IPS DF 6.9 (cell line): Measurements from ENCODE around the gene LILRB2.
"Not testable (repeated sequence)": the region's sequence is repeated elsewhere in the genome, so short reads cannot be mapped to it uniquely, and the experiment has no call there.

ENCODE experiments used
- DNase-seq: peaks from one replicate; pipeline ENCODE4 v3.0.0-alpha.2; 2013; ENCODE audit warnings: low read depth, low spot score
- H3K27ac ChIP-seq: one replicate; pipeline ENCODE4 v1.5.1; 2013; ENCODE audit warnings: low read length, control low read depth
- H3K27me3 ChIP-seq: 2 replicates; pipeline ENCODE4 v1.6.1; 2013; ENCODE audit warnings: mild to moderate bottlenecking, low read length; ENCODE audit not compliant: control insufficient read depth, insufficient read depth
- H3K36me3 ChIP-seq: 2 replicates; pipeline ENCODE4 v1.6.1; 2013; ENCODE audit warnings: low read length; ENCODE audit not compliant: control insufficient read depth, insufficient read depth
- H3K4me1 ChIP-seq: 2 replicates; pipeline ENCODE4 v1.6.1; 2013; ENCODE audit warnings: low read length; ENCODE audit not compliant: control insufficient read depth, insufficient read depth
- H3K4me3 ChIP-seq: 2 replicates; pipeline ENCODE4 v1.5.1; 2013; ENCODE audit warnings: mild to moderate bottlenecking, low read length
- H3K9me3 ChIP-seq: 2 replicates; pipeline ENCODE4 v1.6.1; 2013; ENCODE audit warnings: low read length, inconsistent platforms; ENCODE audit not compliant: control insufficient read depth, insufficient read depth
- WGBS: extraction: QIAGEN DNeasy Blood & Tissue Kit; methylation state at CpG from one replicate; pipeline ENCODE4 v1.1.7; 2013; ENCODE audit warnings: mixed read lengths, missing lambda C conversion rate; ENCODE audit not compliant: insufficient read length, insufficient coverage; 5-methylcytosine and 5-hydroxymethylcytosine counted together

LILRB2 gene

DNA sequence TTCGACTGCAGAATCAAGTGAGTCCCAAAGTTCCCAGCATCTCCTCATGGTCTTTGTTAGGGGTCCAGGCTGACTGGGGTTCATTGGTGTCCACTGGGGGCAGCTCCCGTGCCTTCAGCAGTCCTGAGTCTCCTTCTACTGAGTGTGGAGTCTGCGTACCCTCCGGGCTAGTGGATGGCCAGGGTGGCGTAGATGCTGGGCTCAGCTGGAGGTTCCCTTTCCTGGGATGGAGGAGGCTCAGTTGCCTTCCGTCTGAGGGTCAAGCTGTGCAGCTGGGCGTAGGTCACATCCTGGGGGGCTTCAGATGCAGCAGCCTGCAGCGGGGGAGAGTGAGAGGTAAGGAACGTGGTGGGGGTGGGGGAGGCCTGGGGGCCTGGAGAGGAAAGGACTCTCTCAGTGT is 6.4 kb downstream of the LILRB2 start:
- not testable (repeated sequence) for H3K4me3 ChIP-seq, H3K27ac ChIP-seq, H3K4me1 ChIP-seq, H3K27me3 ChIP-seq, H3K36me3 ChIP-seq, H3K9me3 ChIP-seq, DNase-seq
- no CpG with 5 or more reads among the region's 9 CpGs for WGBS

DNA sequence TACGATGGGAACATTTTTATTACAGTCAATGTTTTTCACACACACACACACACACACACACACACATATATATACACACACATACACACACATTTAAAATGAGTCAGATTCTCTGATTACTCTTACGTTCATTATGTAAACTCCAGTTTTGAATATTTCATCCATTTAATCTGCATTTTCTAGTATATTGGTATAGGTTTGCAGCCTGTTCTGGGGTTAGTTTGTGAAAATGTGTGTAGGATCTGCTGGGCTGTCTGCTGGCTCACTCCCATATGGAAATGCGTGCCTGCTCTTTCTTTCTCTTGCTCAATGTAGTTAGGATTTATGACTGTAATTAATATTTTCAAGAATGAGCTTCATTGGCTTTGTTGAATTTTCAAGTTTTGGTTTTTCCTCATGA is 7.1 kb downstream of the LILRB2 start:
- no peaks in the 10 kb centered on the region for H3K36me3 ChIP-seq
- H3K4me1 ChIP-seq, result no peaks in the 10 kb centered on the region
- no peak overlapping the region for H3K27ac ChIP-seq
- H3K4me3 ChIP-seq, result no peak overlapping the region
- WGBS, result no CpG with 5 or more reads among the region's 3 CpGs
- DNase-seq, result no peak
- no peaks in the 10 kb centered on the region for H3K27me3 ChIP-seq
- no peaks in the 10 kb centered on the region for H3K9me3 ChIP-seq

DNA sequence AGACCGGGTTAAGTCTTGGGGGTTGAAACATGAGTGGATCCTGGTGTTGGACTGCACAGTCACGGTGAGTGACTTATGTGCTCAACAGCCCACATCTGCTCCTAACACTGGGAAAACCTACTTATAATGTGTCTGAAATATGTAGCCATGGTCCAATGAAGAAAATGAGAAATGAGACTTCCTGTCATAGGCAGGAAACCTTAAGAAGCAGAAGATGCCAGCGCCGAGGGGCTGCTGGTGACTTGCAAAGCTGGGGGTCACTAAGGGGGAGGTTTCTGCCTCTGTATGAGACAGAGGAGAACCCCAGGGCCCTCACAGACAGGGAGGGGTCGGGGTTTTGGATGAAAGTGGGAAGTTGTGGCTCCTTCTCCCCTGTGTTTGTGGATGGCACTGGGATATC is 8.7 kb downstream of the LILRB2 start:
- not testable (repeated sequence) for H3K4me1 ChIP-seq, H3K9me3 ChIP-seq, H3K36me3 ChIP-seq, H3K27ac ChIP-seq, DNase-seq, H3K4me3 ChIP-seq, H3K27me3 ChIP-seq
- WGBS, result no CpG with 5 or more reads among the region's 5 CpGs

DNA sequence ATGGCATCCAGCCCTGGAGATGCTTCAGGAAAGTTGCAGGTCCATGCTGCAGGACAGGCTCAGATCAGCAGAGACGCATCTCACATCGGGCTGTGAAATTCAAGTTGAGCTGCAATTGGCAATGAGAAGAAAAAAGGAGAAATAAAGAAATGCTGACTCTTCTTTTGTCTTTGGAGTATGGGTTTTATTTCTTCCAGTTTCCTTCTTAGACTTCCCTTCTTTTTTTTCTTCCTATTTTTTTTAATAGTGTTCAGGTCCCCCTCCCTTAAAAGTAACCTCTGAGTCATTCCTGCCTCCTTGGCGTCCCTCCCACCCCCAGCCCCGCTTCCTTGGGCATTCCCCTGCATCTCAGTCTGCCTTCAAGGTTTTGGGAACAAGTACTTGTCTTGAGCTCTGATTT is 9.3 kb downstream of the LILRB2 start:
- DNase-seq, H3K4me3 ChIP-seq, H3K4me1 ChIP-seq, H3K27ac ChIP-seq, H3K27me3 ChIP-seq, H3K9me3 ChIP-seq, H3K36me3 ChIP-seq: not testable (repeated sequence)
- no CpG with 5 or more reads among the region's 4 CpGs for WGBS

DNA sequence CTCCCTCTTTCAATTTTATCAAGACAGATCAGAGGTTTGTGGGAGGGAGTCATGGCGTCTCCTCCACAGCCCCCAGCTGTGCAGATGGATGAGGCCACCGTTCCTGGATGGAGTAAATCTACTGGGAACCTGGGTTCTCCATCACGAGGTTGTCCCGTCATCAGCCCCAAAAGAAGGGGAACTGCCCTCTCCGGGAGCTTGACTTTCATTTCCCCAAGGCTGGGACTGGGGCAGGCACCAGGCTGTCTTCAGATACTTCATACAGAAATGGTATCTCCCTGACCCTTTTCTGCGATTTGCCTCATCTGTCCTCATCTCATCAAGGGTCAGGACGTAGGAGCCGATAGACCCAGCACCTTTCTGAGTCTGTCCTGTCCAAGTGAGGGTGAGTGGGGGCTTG is 9.8 kb downstream of the LILRB2 start:
- H3K36me3 ChIP-seq, result no peaks in the 10 kb centered on the region
- no peaks in the 10 kb centered on the region for H3K4me1 ChIP-seq
- no peaks in the 10 kb centered on the region for H3K9me3 ChIP-seq
- DNase-seq, result no peak
- no peak overlapping the region for H3K27ac ChIP-seq
- no CpG with 5 or more reads among the region's 8 CpGs for WGBS
- no peaks in the 10 kb centered on the region for H3K27me3 ChIP-seq
- H3K4me3 ChIP-seq, result no peak overlapping the region

DNA sequence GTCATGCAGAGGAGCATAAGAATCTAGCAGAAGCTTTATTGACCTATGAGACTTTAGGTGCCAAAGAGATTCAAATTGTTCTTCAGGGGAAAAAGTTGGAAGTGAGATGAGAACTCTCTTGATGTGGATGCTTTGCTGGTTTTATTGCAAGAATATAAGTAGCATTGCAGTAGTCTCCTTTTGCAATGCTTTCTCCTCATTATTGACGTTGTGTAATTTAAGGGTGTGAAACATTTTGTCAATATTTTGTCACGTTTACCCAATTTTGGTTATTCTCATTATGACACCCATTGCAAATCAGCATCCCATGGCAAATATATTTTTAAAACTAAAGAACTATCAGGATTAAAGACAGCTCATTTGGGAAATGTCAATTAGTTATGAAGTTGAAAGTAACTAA is 12.0 kb downstream of the LILRB2 start:
- H3K4me3 ChIP-seq, result no peak overlapping the region
- DNase-seq, result no peak
- H3K9me3 ChIP-seq, result no peaks in the 10 kb centered on the region
- no peaks in the 10 kb centered on the region for H3K27me3 ChIP-seq
- no peaks in the 10 kb centered on the region for H3K36me3 ChIP-seq
- H3K27ac ChIP-seq, result no peak overlapping the region
- no CpG with 5 or more reads among the region's 2 CpGs for WGBS
- no peaks in the 10 kb centered on the region for H3K4me1 ChIP-seq

DNA sequence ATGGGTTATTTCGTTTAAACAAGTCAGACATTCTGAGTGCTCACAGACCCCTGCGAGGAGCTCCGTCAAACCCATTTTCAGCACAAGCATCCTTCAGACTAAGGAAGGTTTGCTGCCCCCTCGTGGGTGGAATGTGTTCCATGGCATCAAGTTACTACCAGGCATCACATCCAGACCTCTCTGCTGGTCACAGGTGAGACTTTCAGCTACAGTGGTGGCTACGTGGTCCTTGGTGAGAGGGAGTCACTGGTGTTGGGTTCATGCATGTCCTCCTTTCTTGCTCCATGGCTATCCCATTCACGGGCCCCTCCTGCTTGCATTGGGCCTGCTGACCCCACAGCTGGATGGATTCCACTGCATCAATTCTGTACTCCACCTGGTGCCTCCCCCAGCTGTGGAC is 14.8 kb downstream of the LILRB2 start:
- H3K36me3 ChIP-seq, result peaks cover 3% of the 10 kb centered on the region; the same call in 1 of the 2 replicates
- no peaks in the 10 kb centered on the region for H3K9me3 ChIP-seq
- no peaks in the 10 kb centered on the region for H3K4me1 ChIP-seq
- no peaks in the 10 kb centered on the region for H3K27me3 ChIP-seq
- peak; percentile 87 for DNase-seq
- no CpG with 5 or more reads among the region's 6 CpGs for WGBS
- no peak overlapping the region for H3K4me3 ChIP-seq
- no peak overlapping the region for H3K27ac ChIP-seq

DNA sequence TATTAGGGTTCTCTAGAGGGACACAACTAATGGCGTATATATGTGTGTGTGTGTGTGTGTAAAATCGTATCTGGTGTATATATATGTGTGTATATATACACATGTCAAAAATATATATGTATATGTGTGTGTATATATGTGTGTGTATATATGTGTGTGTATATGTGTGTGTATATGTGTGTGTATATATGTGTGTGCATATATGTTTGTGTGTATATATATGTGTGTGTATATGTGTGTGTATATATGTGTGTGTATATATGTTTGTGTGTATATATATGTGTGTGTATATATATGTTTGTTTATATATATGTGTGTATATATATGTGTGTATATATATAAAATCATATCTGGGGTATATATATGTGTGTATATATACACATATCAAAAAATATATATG is 18.4 kb downstream of the LILRB2 start:
- Histone ChIP-seq H3K4me1 (no peaks in the 10 kb centered on the region), H3K27ac (no peak overlapping the region), H3K36me3 (peaks cover 3% of the 10 kb centered on the region; the same call in 1 of the 2 replicates), H3K4me3 (no peak overlapping the region), H3K27me3 (no peaks in the 10 kb centered on the region), H3K9me3 (no peaks in the 10 kb centered on the region; the same call in 1 of the 2 replicates)
- DNase-seq, result no peak
- no CpG with 5 or more reads among the region's 2 CpGs for whole genome bisulfite sequencing

DNA sequence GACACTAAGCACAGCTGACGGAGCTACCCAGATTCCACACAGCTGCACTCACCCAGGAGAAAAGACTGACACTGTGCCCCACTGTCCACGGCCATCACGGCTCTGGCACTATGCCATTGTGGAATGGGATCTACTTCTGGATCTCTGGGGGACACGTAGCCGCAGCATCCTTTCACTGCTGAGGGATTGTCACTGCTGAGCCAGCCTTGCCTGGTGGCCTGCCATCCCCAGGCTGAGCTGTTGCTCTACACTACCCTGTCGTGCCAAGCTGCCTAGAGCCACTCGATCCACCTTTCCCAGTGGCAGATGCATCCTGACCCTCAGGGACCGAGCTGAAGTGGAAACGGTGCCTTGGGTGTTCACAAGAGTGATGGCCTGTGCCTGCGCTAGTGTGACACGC is 18.8 kb downstream of the LILRB2 start:
- no peak for DNase-seq
- H3K36me3 ChIP-seq, result peaks cover 3% of the 10 kb centered on the region; the same call in 1 of the 2 replicates
- H3K27me3 ChIP-seq, result no peaks in the 10 kb centered on the region
- no peaks in the 10 kb centered on the region; the same call in 1 of the 2 replicates for H3K9me3 ChIP-seq
- no CpG with 5 or more reads among the region's 11 CpGs for WGBS
- H3K4me3 ChIP-seq, result no peak overlapping the region
- no peak overlapping the region for H3K27ac ChIP-seq
- no peaks in the 10 kb centered on the region for H3K4me1 ChIP-seq

DNA sequence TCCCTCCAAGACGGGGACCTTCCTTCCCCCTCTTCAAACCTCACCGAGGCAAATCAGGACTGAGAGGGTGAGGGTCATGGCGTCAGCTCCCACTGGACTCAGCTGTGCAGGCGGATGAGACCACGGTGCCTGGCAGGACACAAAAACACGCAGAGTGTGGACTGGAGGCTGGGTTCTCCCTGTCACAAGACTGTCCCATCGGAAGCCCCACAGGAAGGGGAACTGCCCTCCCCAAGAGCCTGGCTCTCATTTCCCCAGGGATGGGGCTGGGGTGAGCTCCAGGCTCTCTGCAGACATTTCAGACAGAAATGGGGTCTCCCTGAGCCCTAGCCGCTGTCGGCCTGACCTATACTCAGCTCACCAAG is 23.8 kb downstream of the LILRB2 start, which contains the start of gene LILRB5:
TSS of gene LILRB5 (minus strand) at position 158 of the 365 bp plus-strand sequence. CDS start at position 78, 80 bp downstream.
- Histone ChIP-seq H3K27me3 (no peaks in the 10 kb centered on the region), H3K27ac (no peak within 1 kb of the TSS)

DNA sequence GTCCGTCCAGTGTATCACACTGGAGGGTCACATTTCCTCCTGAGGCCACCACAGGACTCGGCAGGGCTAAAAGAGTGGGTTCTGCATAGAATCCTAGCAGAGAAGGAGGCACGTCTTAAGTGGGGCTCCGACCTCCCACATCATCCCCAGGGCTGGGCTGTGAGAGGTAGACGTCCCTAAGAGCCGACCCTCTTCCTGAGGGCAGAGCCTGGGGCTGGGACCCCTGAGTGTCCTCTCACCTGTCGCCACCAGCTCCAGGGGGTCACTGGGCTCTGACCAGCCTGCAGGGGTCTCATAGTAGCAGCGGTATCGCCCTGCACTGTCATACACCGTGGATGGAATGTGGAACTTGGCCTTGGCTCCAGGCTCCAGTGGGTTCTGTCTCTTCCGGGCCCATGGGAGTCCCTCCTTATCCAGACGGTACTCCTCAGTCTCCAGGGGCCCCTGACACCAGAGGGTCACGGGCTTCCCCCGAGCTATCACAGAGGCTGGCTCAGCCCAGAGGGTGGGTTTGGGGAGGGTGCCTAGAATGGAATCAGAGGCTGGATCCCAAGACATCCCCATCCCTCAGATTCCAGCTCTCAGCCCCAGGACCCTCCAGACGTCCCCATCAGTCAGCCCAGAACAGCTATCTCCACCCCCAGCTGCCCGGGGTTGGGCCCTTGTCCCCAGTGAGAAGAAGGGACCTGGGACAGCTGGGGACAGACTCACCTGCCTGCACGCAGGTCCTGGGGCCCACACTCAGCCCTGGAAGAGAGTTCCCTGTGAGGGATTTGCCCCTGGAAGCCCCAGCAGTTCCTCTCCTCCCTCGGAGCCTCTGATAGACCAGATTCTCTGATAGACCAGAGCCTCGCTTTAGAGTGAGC is 24.4 kb downstream of the LILRB2 start:
- no CpG with 5 or more reads among the region's 19 CpGs for WGBS
- no peaks in the 10 kb centered on the region for H3K4me1 ChIP-seq
- no peaks in the 10 kb centered on the region for H3K36me3 ChIP-seq
- no peaks in the 10 kb centered on the region for H3K27me3 ChIP-seq
- no peak for DNase-seq
- no peaks in the 10 kb centered on the region; the same call in 1 of the 2 replicates for H3K9me3 ChIP-seq
- H3K27ac ChIP-seq, result no peak overlapping the region
- H3K4me3 ChIP-seq, result no peak overlapping the region

More for the DNA sequence above, 23.8 kb downstream of the LILRB2 start, which contains the start of gene LILRB5:
- DNase-seq, result no peak
- no peaks in the 10 kb centered on the region for H3K4me1 ChIP-seq
- no peak within 1 kb of the TSS for H3K4me3 ChIP-seq
- WGBS, result no CpG with 5 or more reads among the region's 9 CpGs
- H3K9me3 ChIP-seq, result no peaks in the 10 kb centered on the region; the same call in 1 of the 2 replicates
- peaks cover 2% of the 10 kb centered on the region; the same call in 1 of the 2 replicates for H3K36me3 ChIP-seq
